Transverse colon (tissue), 4 donors: ENCODE results near the gene LINS1. TPM values are rescaled to one million over a fixed set of nuclear protein-coding genes. Genes with fewer than 3 reads are reported as not detected.

Source experiments
- DNase-seq: peaks from one replicate; pipeline ENCODE4 v3.0.0-alpha.2; 2019
- H3K27ac ChIP-seq, 4 donors: fragments of 200-600 bp; sonication (generic); 2 replicates each; pipeline ENCODE4 v1.5.1; 2016 to 2018; ENCODE audit warnings: inconsistent platforms in 4 of 4
- H3K27me3 ChIP-seq: fragments of 200-600 bp; sonication (generic); 2 replicates; pipeline ENCODE4 v1.5.1; 2017; ENCODE audit warnings: inconsistent platforms
- H3K36me3 ChIP-seq, 4 donors: fragments of 200-600 bp; sonication (generic); 2 replicates each; pipeline ENCODE4 v1.5.1; 2017 to 2019; ENCODE audit warnings: inconsistent platforms in 4 of 4
- H3K4me1 ChIP-seq, 4 donors: fragments of 200-600 bp; sonication (generic); 2 replicates each; pipeline ENCODE4 v1.5.1; 2017 to 2020; ENCODE audit warnings: inconsistent platforms in 4 of 4
- H3K4me3 ChIP-seq, 4 donors: fragments of 200-600 bp; sonication (generic); 1 replicate in 1 of 4; 2 replicates in 3 of 4; pipeline versions ENCODE4 v1.5.1 to v1.6.1; 2017 to 2019; ENCODE audit warnings: inconsistent platforms in 4 of 4
- H3K9me3 ChIP-seq, 2 donors: fragments of 200-600 bp; sonication (generic); 2 replicates each; pipeline ENCODE4 v1.5.1; 2017 to 2019; ENCODE audit warnings: inconsistent platforms in 2 of 2
- CTCF ChIP-seq, 5 experiments: fragments of 200-600 bp in 3 of 5; fragments of 450-650 bp in 2 of 5; sonication (generic) in 3 of 5; IDR thresholded peaks; 1 replicate in 2 of 5; 2 replicates in 3 of 5; pipeline ENCODE4 v1.5.1; 2016 to 2017; ENCODE audit warnings: antibody characterized with exemption in 5 of 5, inconsistent platforms in 3 of 5, mild to moderate bottlenecking in 2 of 5, moderate library complexity in 1 of 5
- EP300 ChIP-seq: sonication (generic); formaldehyde crosslinking; IDR thresholded peaks from one replicate; pipeline ENCODE4 v1.6.1; 2017; ENCODE audit warnings: antibody characterized with exemption, low read depth
- POLR2A ChIP-seq: fragments of 450-650 bp; IDR thresholded peaks from one replicate; pipeline ENCODE4 v1.6.1; 2016; ENCODE audit warnings: antibody characterized with exemption, mild to moderate bottlenecking, moderate library complexity
- POLR2AphosphoS5 ChIP-seq, 3 donors: sonication (generic); formaldehyde crosslinking; IDR thresholded peaks; one replicate each; pipeline ENCODE4 v1.6.1; 2016; ENCODE audit warnings: antibody characterized with exemption in 3 of 3
- WGBS, 2 donors: methylation state at CpG; one replicate each; pipeline ENCODE4 v1.1.5; 2018; ENCODE audit warnings: low coverage in 1 of 2; 5-methylcytosine and 5-hydroxymethylcytosine counted together
- in situ Hi-C, 4 donors: fragments of 200-750 bp; cut with MboI; loops; one replicate each; pipeline versions ENCODE4 v1.15.0 to v1.15.1; 2017; ENCODE audit warnings: low sequenced_read_pairs in 3 of 4, low pct_ligation_motif_present in 1 of 4, low pct_unique_long_range_greater_than_20kb in 1 of 4
- intact Hi-C: fragments of 100-400 bp; cut with DNase I; formaldehyde crosslinking; loops from one replicate; pipeline ENCODE4 v1.15.1; 2023; ENCODE audit warnings: low total_unique reads
- total RNA-seq, 4 donors: library from RNA; depleted of rRNA; stranded (reverse); fragments of >200 nt; gene quantifications; one replicate each; pipeline ENCODE4 v1.1.0, GENCODE V29; 2016

Gene LINS1
- total RNA-seq, 4 donors from 2014 or later = 24.7 to 48.9 (median 39.2) TPM

- Histone ChIP-seq H3K27me3 (no peaks in the 10 kb centered on the region), H3K27ac (no peak overlapping the region), H3K4me1 (no peaks in the 10 kb centered on the region), H3K36me3 (no peaks in the 10 kb centered on the region), H3K4me3 (no peak overlapping the region), H3K9me3 (no peaks in the 10 kb centered on the region)
- intact Hi-C loops (no loop called here), in situ Hi-C loops (loop anchor here in 1 of 4 donors (25.0 kb wide), 1 partner anchor 643 kb away; no protein-coding TSS in a partner anchor)
- no peak for DNase-seq
- WGBS, 2 donors = 92 to 95% methylated on average over 4 of the region's 4 CpGs
- no peak for TF ChIP-seq CTCF (IDR thresholded peaks at IDR 0.05)
- TF ChIP-seq POLR2A = no peak
- TF ChIP-seq EP300 = no peak
- no peak for TF ChIP-seq POLR2AphosphoS5 (IDR thresholded peaks at IDR 0.05)
Observed at GRCh38 chr15:100580414-100580813, 21.6 kb downstream of the LINS1 start.

DNA sequence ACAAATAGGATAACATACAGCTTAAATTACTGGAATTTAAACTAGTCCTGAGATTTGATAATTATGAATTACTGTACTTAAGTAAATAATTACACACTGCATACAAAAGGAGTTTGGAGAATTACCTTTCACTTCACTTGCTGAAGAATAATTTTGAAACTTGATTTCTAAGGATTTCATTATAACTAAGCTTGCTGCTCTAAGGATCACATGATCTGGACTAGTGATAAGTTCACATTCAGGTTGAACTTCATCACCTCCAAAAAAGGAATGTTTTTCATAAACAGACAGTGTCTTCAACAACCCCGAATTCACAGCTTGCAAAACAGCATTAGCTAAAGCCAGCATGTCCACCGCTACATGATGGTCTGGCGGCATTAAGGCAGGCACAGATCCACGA, 28.5 kb downstream of the LINS1 start:
- Histone ChIP-seq H3K9me3 (no peaks in the 10 kb centered on the region), H3K4me3 (no peak overlapping the region), H3K27me3 (no peaks in the 10 kb centered on the region), H3K36me3 (peaks cover 0 to 12% (median 4%) of the 10 kb centered on the region in 4 donors), H3K4me1 (no peaks in the 10 kb centered on the region), H3K27ac (no peak overlapping the region)
- no peak for DNase-seq
- in situ Hi-C loops (loop anchor here in 3 of 4 donors (5.0 to 25.0 kb wide), 4 partner anchors 226 to 636 kb away; partner anchors contain the start of gene ADAMTS17 (in 2 of the 3)), intact Hi-C loops (loop anchor here (2.0 kb wide), 1 partner anchor 223 kb away; no protein-coding TSS in a partner anchor)
- TF ChIP-seq POLR2AphosphoS5 (IDR thresholded peaks at IDR 0.05) (no peak), CTCF (IDR thresholded peaks at IDR 0.05) (no peak), EP300 (no peak)
- WGBS, 2 donors = 71 to 94% methylated on average over 1 to 4 of the region's 4 CpGs

GRCh38 chr15:100572362-100572983, 29.5 kb downstream of the LINS1 start:
- in situ Hi-C loops = loop anchor here in 3 of 4 donors (5.0 to 25.0 kb wide), 4 partner anchors 225 to 635 kb away; partner anchors contain the start of gene ADAMTS17 (in 2 of the 3)
- H3K27me3 ChIP-seq = no peaks in the 10 kb centered on the region
- H3K4me1 ChIP-seq = no peaks in the 10 kb centered on the region
- H3K9me3 ChIP-seq = no peaks in the 10 kb centered on the region
- intact Hi-C loops = loop anchor here (2.0 kb wide), 1 partner anchor 222 kb away; no protein-coding TSS in a partner anchor
- WGBS, 2 donors = 66 to 72% methylated on average over 4 of the region's 4 CpGs
- peak; percentile 35 to 66 (median 54) for TF ChIP-seq CTCF (IDR thresholded peaks at IDR 0.05)
- no peak for TF ChIP-seq POLR2A
- TF ChIP-seq EP300 = no peak
- no peak for DNase-seq
- H3K27ac ChIP-seq = no peak overlapping the region
- H3K4me3 ChIP-seq = no peak overlapping the region
- peaks cover 0 to 12% (median 4%) of the 10 kb centered on the region in 4 donors for H3K36me3 ChIP-seq

GRCh38 chr15:100571592-100572167, 30.3 kb downstream of the LINS1 start:
- WGBS, 2 donors = 71 to 84% methylated on average over 3 to 6 of the region's 6 CpGs
- TF ChIP-seq CTCF (IDR thresholded peaks at IDR 0.05) (no peak), POLR2A (no peak), EP300 (no peak), POLR2AphosphoS5 (IDR thresholded peaks at IDR 0.05) (no peak)
- Histone ChIP-seq H3K9me3 (no peaks in the 10 kb centered on the region), H3K4me1 (no peaks in the 10 kb centered on the region), H3K4me3 (no peak overlapping the region), H3K27me3 (no peaks in the 10 kb centered on the region), H3K36me3 (peaks cover 0 to 12% (median 4%) of the 10 kb centered on the region in 4 donors), H3K27ac (no peak overlapping the region)
- DNase-seq = no peak
- intact Hi-C loops = loop anchor here (2.0 kb wide), 1 partner anchor 221 kb away; no protein-coding TSS in a partner anchor
- in situ Hi-C loops = loop anchor here in 3 of 4 donors (5.0 to 25.0 kb wide), 4 partner anchors 224 to 634 kb away; partner anchors contain the start of gene ADAMTS17 (in 2 of the 3)
